Glutamatergic neuron (in vitro differentiated cells): Measurements from ENCODE around the gene SLC25A26. TPM values are rescaled to one million over a fixed set of nuclear protein-coding genes. Genes with fewer than 3 reads are reported as not detected.

Source experiments
- DNase-seq: peaks from one replicate; pipeline ENCODE4 v3.0.0; 2022
- H3K27ac Mint-ChIP-seq: one replicate; pipeline ENCODE4 v1.8.0; 2020; ENCODE audit warnings: mild to moderate bottlenecking, mixed read lengths, inconsistent platforms; ENCODE audit not compliant: unreplicated experiment
- H3K27me3 Mint-ChIP-seq: one replicate; pipeline ENCODE4 v1.8.0; 2020; ENCODE audit warnings: mild to moderate bottlenecking, moderate library complexity, mixed read lengths, inconsistent platforms; ENCODE audit not compliant: unreplicated experiment
- H3K36me3 Mint-ChIP-seq: one replicate; pipeline ENCODE4 v1.8.0; 2020; ENCODE audit warnings: mild to moderate bottlenecking, mixed read lengths, inconsistent platforms; ENCODE audit not compliant: unreplicated experiment
- H3K4me1 Mint-ChIP-seq: one replicate; pipeline ENCODE4 v1.8.0; 2020; ENCODE audit warnings: mild to moderate bottlenecking, low read depth, mixed read lengths, inconsistent platforms; ENCODE audit not compliant: unreplicated experiment
- H3K4me3 Mint-ChIP-seq: one replicate; pipeline ENCODE4 v1.8.0; 2020; ENCODE audit warnings: mild to moderate bottlenecking, mixed read lengths, inconsistent platforms; ENCODE audit not compliant: unreplicated experiment
- H3K9me3 Mint-ChIP-seq: one replicate; pipeline ENCODE4 v1.8.0; 2020; ENCODE audit warnings: mild to moderate bottlenecking, moderate library complexity, mixed read lengths, inconsistent platforms; ENCODE audit not compliant: unreplicated experiment
- CTCF ChIP-seq: fragments of 200-600 bp; sonication (generic); IDR thresholded peaks from one replicate; pipeline ENCODE4 v1.5.0; 2021; ENCODE audit not compliant: partially characterized antibody, unreplicated experiment
- total RNA-seq: library from RNA; stranded (reverse); fragmentation: NEBNext Ultra II Directional; extraction: Animal tissue kit (Norgen Biotek cat#: 25700); gene quantifications from one replicate; pipeline ENCODE4 v1.2.1, GENCODE V29; 2021; ENCODE audit not compliant: unreplicated experiment

Gene SLC25A26
- total RNA-seq, 1 donor from 2014 or later = 12.7 TPM

DNA sequence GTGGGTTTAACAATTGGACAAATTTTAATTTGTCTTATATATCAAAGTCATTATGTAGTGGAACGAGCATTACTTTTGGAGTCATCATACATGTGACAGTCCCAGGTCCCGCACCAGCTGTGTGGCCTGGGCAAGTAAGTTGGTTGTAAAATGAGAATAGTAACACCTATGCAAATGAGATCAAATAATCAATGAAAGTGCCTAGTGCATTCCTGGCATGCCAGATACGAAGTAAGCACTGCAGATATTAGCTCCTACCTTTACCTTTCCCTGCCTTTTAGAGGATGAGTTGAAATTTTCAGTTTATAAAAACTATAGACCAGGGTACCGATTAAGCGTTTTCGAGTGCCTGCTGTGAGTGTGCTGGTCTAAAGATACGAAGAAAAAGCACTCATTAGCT, 145.9 kb downstream of the SLC25A26 start:
- H3K9me3 Mint-ChIP-seq = no peaks in the 10 kb centered on the region
- no peak overlapping the region for H3K27ac Mint-ChIP-seq
- H3K4me3 Mint-ChIP-seq = no peak overlapping the region
- TF ChIP-seq CTCF = no peak
- DNase-seq = no peak
- H3K4me1 Mint-ChIP-seq = peaks cover 7% of the 10 kb centered on the region
- H3K36me3 Mint-ChIP-seq = no peaks in the 10 kb centered on the region
- no peaks in the 10 kb centered on the region for H3K27me3 Mint-ChIP-seq

DNA sequence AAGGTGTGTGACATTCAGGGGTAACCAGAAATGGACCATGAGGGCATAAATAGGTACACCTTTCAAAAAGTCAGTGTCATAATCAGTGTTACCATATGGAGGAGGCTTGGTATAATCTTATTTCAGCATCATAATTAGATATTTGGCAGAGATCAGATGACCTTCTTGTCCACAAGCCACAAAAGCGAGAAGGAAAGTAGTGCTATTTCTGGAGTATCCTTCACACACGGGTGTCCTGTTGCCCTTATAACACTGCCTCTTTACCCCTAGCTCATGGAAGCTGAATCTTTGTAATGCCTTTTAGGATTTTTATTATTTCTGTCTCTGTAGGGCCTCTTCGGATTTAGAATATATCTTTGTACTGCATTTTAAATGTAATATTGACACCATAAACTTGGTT, 147.2 kb downstream of the SLC25A26 start:
- no peaks in the 10 kb centered on the region for H3K9me3 Mint-ChIP-seq
- no peak overlapping the region for H3K4me3 Mint-ChIP-seq
- no peak for TF ChIP-seq CTCF
- DNase-seq = no peak
- H3K36me3 Mint-ChIP-seq = no peaks in the 10 kb centered on the region
- H3K27me3 Mint-ChIP-seq = no peaks in the 10 kb centered on the region
- H3K4me1 Mint-ChIP-seq = peaks cover 10% of the 10 kb centered on the region
- no peak overlapping the region for H3K27ac Mint-ChIP-seq

- no peak for DNase-seq
- Mint-ChIP-seq H3K4me3 (no peak overlapping the region), H3K4me1 (peaks cover 14% of the 10 kb centered on the region), H3K27ac (no peak overlapping the region), H3K36me3 (no peaks in the 10 kb centered on the region), H3K27me3 (no peaks in the 10 kb centered on the region), H3K9me3 (no peaks in the 10 kb centered on the region)
- TF ChIP-seq CTCF = no peak
Measured at GRCh38 chr3:66370179-66370578, 149.4 kb downstream of the SLC25A26 start.

DNA sequence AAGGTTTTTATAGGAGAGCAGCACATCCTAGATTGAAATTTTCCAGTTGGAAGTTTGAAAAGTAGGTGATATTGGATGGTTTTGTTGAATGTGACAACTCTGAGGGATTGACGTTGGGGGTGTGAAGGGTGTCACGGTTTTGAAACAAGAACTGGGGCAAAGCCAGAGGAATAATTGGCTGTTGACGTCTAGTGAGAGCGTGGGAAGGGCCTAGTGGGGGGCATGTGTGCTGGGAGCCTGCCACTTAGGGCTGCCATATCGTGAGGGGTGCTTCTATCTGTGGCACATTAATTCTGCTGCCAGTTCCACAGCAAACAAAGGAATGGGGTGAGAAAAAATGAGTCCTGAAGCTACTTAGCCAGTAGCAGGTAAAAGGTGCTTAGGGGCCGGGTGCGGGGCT, 150.6 kb downstream of the SLC25A26 start:
- no peak overlapping the region for H3K27ac Mint-ChIP-seq
- no peak for DNase-seq
- TF ChIP-seq CTCF = no peak
- peaks cover 11% of the 10 kb centered on the region for H3K4me1 Mint-ChIP-seq
- no peaks in the 10 kb centered on the region for H3K36me3 Mint-ChIP-seq
- H3K27me3 Mint-ChIP-seq = no peaks in the 10 kb centered on the region
- no peaks in the 10 kb centered on the region for H3K9me3 Mint-ChIP-seq
- no peak overlapping the region for H3K4me3 Mint-ChIP-seq

GRCh38 chr3:66372681-66373350, 152.0 kb downstream of the SLC25A26 start:
- H3K27ac Mint-ChIP-seq = peak overlapping the region; percentile 40

More at GRCh38 chr3:66372681-66373350, 152.0 kb downstream of the SLC25A26 start:
- Mint-ChIP-seq H3K4me1 (peaks cover 11% of the 10 kb centered on the region), H3K36me3 (no peaks in the 10 kb centered on the region), H3K4me3 (no peak overlapping the region), H3K27me3 (no peaks in the 10 kb centered on the region), H3K9me3 (no peaks in the 10 kb centered on the region)
- DNase-seq = no peak
- peak; percentile 10 for TF ChIP-seq CTCF
